Transverse colon (tissue), 4 donors: ENCODE measurements around the gene PTPRA. TPM values are rescaled to one million over a fixed set of nuclear protein-coding genes. Genes with fewer than 3 reads are reported as not detected.

ENCODE experiments used
- DNase-seq: peaks from one replicate; pipeline ENCODE4 v3.0.0-alpha.2; 2019
- H3K27ac ChIP-seq, 4 donors: fragments of 200-600 bp; sonication (generic); 2 replicates each; pipeline ENCODE4 v1.5.1; 2016 to 2018; ENCODE audit warnings: inconsistent platforms in 4 of 4
- H3K27me3 ChIP-seq: fragments of 200-600 bp; sonication (generic); 2 replicates; pipeline ENCODE4 v1.5.1; 2017; ENCODE audit warnings: inconsistent platforms
- H3K36me3 ChIP-seq, 4 donors: fragments of 200-600 bp; sonication (generic); 2 replicates each; pipeline ENCODE4 v1.5.1; 2017 to 2019; ENCODE audit warnings: inconsistent platforms in 4 of 4
- H3K4me1 ChIP-seq, 4 donors: fragments of 200-600 bp; sonication (generic); 2 replicates each; pipeline ENCODE4 v1.5.1; 2017 to 2020; ENCODE audit warnings: inconsistent platforms in 4 of 4
- H3K4me3 ChIP-seq, 4 donors: fragments of 200-600 bp; sonication (generic); 1 replicate in 1 of 4; 2 replicates in 3 of 4; pipeline versions ENCODE4 v1.5.1 to v1.6.1; 2017 to 2019; ENCODE audit warnings: inconsistent platforms in 4 of 4
- H3K9me3 ChIP-seq, 2 donors: fragments of 200-600 bp; sonication (generic); 2 replicates each; pipeline ENCODE4 v1.5.1; 2017 to 2019; ENCODE audit warnings: inconsistent platforms in 2 of 2
- EP300 ChIP-seq: sonication (generic); formaldehyde crosslinking; IDR thresholded peaks from one replicate; pipeline ENCODE4 v1.6.1; 2017; ENCODE audit warnings: antibody characterized with exemption, low read depth
- POLR2A ChIP-seq: fragments of 450-650 bp; IDR thresholded peaks from one replicate; pipeline ENCODE4 v1.6.1; 2016; ENCODE audit warnings: antibody characterized with exemption, mild to moderate bottlenecking, moderate library complexity
- POLR2AphosphoS5 ChIP-seq, 3 donors: sonication (generic); formaldehyde crosslinking; IDR thresholded peaks; one replicate each; pipeline ENCODE4 v1.6.1; 2016; ENCODE audit warnings: antibody characterized with exemption in 3 of 3
- WGBS, 2 donors: methylation state at CpG; one replicate each; pipeline ENCODE4 v1.1.5; 2018; ENCODE audit warnings: low coverage in 1 of 2; 5-methylcytosine and 5-hydroxymethylcytosine counted together
- in situ Hi-C, 4 donors: fragments of 200-750 bp; cut with MboI; loops; one replicate each; pipeline versions ENCODE4 v1.15.0 to v1.15.1; 2017; ENCODE audit warnings: low sequenced_read_pairs in 3 of 4, low pct_ligation_motif_present in 1 of 4, low pct_unique_long_range_greater_than_20kb in 1 of 4
- intact Hi-C: fragments of 100-400 bp; cut with DNase I; formaldehyde crosslinking; loops from one replicate; pipeline ENCODE4 v1.15.1; 2023; ENCODE audit warnings: low total_unique reads
- total RNA-seq, 4 donors: library from RNA; depleted of rRNA; stranded (reverse); fragments of >200 nt; gene quantifications; one replicate each; pipeline ENCODE4 v1.1.0, GENCODE V29; 2016
- TF ChIP-seq, protein P1 (sequence below), 5 experiments: fragments of 200-600 bp in 3 of 5; fragments of 450-650 bp in 2 of 5; sonication (generic) in 3 of 5; IDR thresholded peaks; 1 replicate in 2 of 5; 2 replicates in 3 of 5; pipeline ENCODE4 v1.5.1; 2016 to 2017; ENCODE audit warnings: antibody characterized with exemption in 5 of 5, inconsistent platforms in 3 of 5, mild to moderate bottlenecking in 2 of 5, moderate library complexity in 1 of 5

Gene PTPRA
- total RNA-seq, 4 donors from 2014 or later, result 32.2 to 55.8 (median 45.8) TPM

DNA sequence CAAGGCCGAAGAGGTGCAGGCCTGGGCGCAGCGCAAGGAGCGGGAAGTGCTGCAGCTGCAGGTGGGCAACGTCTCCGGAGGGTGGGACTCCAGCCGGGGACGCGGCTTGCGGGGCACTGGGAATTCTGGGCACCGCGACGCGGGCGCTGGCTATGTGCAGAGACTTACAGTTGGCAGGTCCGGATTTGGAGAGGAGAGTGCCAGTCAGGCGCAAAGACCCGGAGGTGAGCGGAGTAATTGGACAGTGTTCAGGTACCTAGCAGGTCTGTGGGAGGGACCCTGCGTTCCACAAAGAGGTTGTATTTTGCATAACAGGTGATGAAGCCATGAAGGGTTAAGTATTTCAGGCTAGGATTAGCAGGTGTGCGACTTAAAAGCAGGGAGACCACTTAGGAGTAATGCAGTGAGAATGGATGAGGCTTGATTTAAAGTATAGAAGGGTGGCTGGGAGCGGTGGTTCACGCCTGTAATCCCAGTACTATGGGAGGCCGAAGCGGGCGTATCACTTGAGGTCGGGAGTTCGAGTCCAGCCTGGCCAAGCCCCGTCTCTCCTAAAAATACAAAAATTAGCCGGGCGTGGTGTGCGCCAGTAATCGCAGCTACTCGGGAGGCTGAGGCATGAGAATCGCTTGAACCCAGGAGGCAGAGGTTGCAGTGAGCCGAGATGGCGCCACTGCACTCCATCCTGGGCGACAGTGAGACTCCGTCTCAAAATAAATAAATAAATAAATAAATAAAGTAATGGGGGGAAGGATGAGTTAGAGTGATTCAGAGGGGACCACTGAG is 173.6 kb downstream of the PTPRA start:
- Histone ChIP-seq H3K9me3 (no peaks in the 10 kb centered on the region), H3K27me3 (no peaks in the 10 kb centered on the region), H3K4me3 (peak overlapping the region; percentile 70 to 85 (median 80)), H3K27ac (peak overlapping the region; percentile 84 to 92 (median 88)), H3K36me3 (peaks cover 0 to 4% (median 0%) of the 10 kb centered on the region in 4 donors), H3K4me1 (peaks cover 8 to 26% (median 14%) of the 10 kb centered on the region in 4 donors)
- intact Hi-C loops (no loop called here), in situ Hi-C loops (no loop called here)
- DNase-seq, result no peak
- WGBS, 2 donors, result 38 to 39% methylated on average over 9 to 38 of the region's 39 CpGs
- TF ChIP-seq EP300 (no peak), POLR2AphosphoS5 (IDR thresholded peaks at IDR 0.05) (no peak), POLR2A (no peak)
- TF ChIP-seq, protein P1, sequence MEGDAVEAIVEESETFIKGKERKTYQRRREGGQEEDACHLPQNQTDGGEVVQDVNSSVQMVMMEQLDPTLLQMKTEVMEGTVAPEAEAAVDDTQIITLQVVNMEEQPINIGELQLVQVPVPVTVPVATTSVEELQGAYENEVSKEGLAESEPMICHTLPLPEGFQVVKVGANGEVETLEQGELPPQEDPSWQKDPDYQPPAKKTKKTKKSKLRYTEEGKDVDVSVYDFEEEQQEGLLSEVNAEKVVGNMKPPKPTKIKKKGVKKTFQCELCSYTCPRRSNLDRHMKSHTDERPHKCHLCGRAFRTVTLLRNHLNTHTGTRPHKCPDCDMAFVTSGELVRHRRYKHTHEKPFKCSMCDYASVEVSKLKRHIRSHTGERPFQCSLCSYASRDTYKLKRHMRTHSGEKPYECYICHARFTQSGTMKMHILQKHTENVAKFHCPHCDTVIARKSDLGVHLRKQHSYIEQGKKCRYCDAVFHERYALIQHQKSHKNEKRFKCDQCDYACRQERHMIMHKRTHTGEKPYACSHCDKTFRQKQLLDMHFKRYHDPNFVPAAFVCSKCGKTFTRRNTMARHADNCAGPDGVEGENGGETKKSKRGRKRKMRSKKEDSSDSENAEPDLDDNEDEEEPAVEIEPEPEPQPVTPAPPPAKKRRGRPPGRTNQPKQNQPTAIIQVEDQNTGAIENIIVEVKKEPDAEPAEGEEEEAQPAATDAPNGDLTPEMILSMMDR (IDR thresholded peaks at IDR 0.05), result no peak

DNA sequence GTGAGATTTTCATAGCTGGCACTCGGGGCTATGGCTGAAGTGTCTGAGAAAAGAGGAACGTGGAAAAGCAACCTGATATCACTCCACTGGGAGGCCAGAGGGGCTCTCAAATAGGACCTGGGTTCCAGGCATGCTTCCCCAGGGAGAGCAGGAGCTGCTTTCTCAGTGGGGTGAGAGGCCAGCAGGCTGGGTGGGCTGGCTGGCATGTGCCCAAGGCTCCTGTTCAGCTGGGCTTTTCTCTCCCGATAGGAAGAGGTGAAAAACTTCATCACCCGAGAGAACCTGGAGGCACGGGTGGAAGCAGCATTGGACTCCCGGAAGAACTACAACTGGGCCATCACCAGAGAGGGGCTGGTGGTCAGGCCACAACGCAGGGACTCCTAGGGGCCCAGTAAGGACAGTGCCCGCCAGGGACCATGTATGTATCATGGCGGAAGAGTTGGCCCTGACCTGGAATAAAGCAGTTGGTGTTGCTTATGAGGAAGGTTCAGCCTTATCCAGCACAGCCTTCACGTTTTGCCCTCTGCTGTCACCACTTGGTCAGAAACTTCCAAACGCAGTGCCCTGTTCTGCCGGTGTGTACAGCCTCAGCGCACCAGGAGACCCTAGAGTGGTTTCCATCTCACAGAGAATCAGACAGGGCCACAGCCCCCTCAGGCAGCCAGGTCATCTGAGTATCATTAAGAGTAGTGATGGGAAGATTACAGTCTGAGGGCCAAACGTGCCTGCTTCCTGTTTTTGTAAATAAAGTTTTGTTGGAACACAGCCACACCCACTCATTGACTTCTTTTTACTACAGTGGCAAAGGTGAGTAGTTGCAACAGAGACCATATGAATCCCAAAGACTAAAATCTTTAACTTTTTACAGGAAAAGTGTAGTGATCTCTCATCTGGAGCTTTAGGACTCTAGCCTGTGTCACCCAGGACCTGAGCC is 174.5 kb downstream of the PTPRA start:
- peaks cover 8 to 21% (median 13%) of the 10 kb centered on the region in 4 donors for H3K4me1 ChIP-seq
- H3K27ac ChIP-seq, result no peak overlapping the region
- DNase-seq, result no peak
- TF ChIP-seq POLR2A (no peak), POLR2AphosphoS5 (IDR thresholded peaks at IDR 0.05) (no peak), EP300 (no peak)
- TF ChIP-seq, protein P1 (IDR thresholded peaks at IDR 0.05), result no peak
- peaks cover 0 to 4% (median 0%) of the 10 kb centered on the region in 4 donors for H3K36me3 ChIP-seq
- intact Hi-C loops (no loop called here), in situ Hi-C loops (no loop called here)
- H3K9me3 ChIP-seq, result no peaks in the 10 kb centered on the region
- WGBS, 2 donors, result 79 to 84% methylated on average over 4 to 14 of the region's 14 CpGs
- no peak overlapping the region for H3K4me3 ChIP-seq
- H3K27me3 ChIP-seq, result no peaks in the 10 kb centered on the region

DNA sequence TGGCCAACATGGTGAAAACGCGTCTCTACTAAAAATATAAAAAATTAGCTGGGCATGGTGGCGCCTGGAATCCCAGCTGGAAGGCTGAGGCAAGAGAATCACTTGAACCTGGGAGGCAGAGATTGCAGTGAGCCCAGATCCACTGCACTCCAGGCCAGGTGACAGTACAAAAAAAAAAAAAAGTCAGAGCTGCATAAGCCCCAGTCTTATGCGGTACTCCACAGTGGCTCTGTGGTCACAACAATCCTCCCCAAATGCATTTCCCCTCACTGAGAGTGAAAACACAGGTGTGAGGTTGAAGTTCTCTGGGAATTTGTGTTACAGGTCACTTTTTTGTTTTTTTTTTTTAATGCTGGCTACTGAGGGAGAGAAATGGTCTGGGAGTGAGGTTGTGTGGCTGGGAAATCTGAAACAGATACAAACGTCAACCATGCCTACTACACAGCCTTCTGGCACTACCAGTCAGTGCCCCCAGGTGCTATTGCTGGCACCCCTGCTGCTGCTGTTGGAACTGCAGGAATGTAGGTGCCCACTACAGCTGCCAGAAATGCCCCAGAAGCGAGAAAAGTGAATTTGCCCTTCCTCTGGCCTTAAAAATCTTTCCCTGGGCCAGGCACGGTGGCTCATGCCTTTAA is 178.2 kb downstream of the PTPRA start:
- intact Hi-C loops, result loop anchor here (10.0 kb wide), 1 partner anchor 63 kb away; no protein-coding TSS in a partner anchor
- Histone ChIP-seq H3K4me1 (peaks cover 8 to 13% (median 10%) of the 10 kb centered on the region in 4 donors), H3K27ac (no peak overlapping the region), H3K36me3 (peaks cover 0 to 4% (median 0%) of the 10 kb centered on the region in 4 donors), H3K4me3 (no peak overlapping the region), H3K27me3 (no peaks in the 10 kb centered on the region), H3K9me3 (no peaks in the 10 kb centered on the region)
- DNase-seq, result no peak
- in situ Hi-C loops, result loop anchor here in 2 of 4 donors (10.0 to 25.0 kb wide), 2 partner anchors 63 to 261 kb away; no protein-coding TSS in a partner anchor
- TF ChIP-seq EP300 (no peak), POLR2A (no peak), POLR2AphosphoS5 (IDR thresholded peaks at IDR 0.05) (no peak)
- TF ChIP-seq, protein P1 (IDR thresholded peaks at IDR 0.05), result no peak
- 70 to 81% methylated on average over 3 to 7 of the region's 7 CpGs for WGBS, 2 donors
